ENCODE results near the gene PARP16.

PARP16 gene

GRCh38 chr15:65310431-65311137, 23.9 kb upstream of the PARP16 start:
- no peak for DNase-seq

GRCh38 chr15:65309882-65310418, 23.3 kb upstream of the PARP16 start:
- no peak for DNase-seq

- no peak for DNase-seq
These were observed 21.3 kb upstream of the PARP16 start for GRCh38 chr15:65307978-65308377.

- peak in 1 of 2 experiments; percentile 10 for DNase-seq
These were observed 19.9 kb upstream of the PARP16 start for GRCh38 chr15:65306551-65306950.

- DNase-seq, result no peak
These were observed 19.1 kb upstream of the PARP16 start for GRCh38 chr15:65305776-65306175.

GRCh38 chr15:65305150-65305758, 18.6 kb upstream of the PARP16 start:
- peak in 1 of 2 experiments; percentile 94 for DNase-seq

- peak; percentile 95 to 96 for DNase-seq
These were observed 17.9 kb upstream of the PARP16 start, which contains the start of gene RNU5B-1 for GRCh38 chr15:65304381-65305149. Gene RNU5B-1 (plus strand): TSS chr15:65304677.

GRCh38 chr15:65303687-65304380, 17.2 kb upstream of the PARP16 start:
- DNase-seq, result peak; percentile 44 to 47

GRCh38 chr15:65302061-65302460, 15.4 kb upstream of the PARP16 start:
- DNase-seq, result no peak

GRCh38 chr15:65300924-65301441, 14.3 kb upstream of the PARP16 start:
- DNase-seq, result no peak

- DNase-seq, result no peak
These were observed 12.0 kb upstream of the PARP16 start for GRCh38 chr15:65298731-65299130.

GRCh38 chr15:65292938-65293518, 6.3 kb upstream of the PARP16 start:
- no peak for DNase-seq

GRCh38 chr15:65290228-65290627, 3.5 kb upstream of the PARP16 start:
- no peak for DNase-seq

GRCh38 chr15:65289261-65289854, 2.7 kb upstream of the PARP16 start:
- DNase-seq, result no peak

- DNase-seq, result no peak
These were observed 805 bp upstream of the PARP16 start for GRCh38 chr15:65287520-65287855.

- DNase-seq, result peak in 1 of 2 experiments; percentile 39
These were observed 497 bp downstream of the PARP16 start for GRCh38 chr15:65286069-65286703.

GRCh38 chr15:65285291-65286068, 1.2 kb downstream of the PARP16 start:
- DNase-seq, result no peak

- no peak for DNase-seq
These were observed 8.2 kb downstream of the PARP16 start for GRCh38 chr15:65278480-65278879.

- DNase-seq, result no peak
These were observed 9.7 kb downstream of the PARP16 start for GRCh38 chr15:65277015-65277414.

GRCh38 chr15:65275728-65276126, 11.0 kb downstream of the PARP16 start:
- no peak for DNase-seq
